Mesodermal cell (in vitro differentiated cells): ENCODE results near the gene PCBP3.

ENCODE experiments used
- H3K27ac ChIP-seq: 2 replicates; pipeline ENCODE4 v1.7.0; 2013; ENCODE audit warnings: mild to moderate bottlenecking, low read depth, low read length, moderate library complexity; ENCODE audit not compliant: severe bottlenecking
- H3K36me3 ChIP-seq: 2 replicates; pipeline ENCODE4 v1.7.1; 2013; ENCODE audit warnings: mild to moderate bottlenecking, low read length, moderate library complexity; ENCODE audit not compliant: control insufficient read depth, insufficient read depth
- H3K4me1 ChIP-seq: one replicate; pipeline ENCODE4 v1.7.1; 2013; ENCODE audit warnings: mild to moderate bottlenecking, low read length; ENCODE audit not compliant: insufficient read depth, control insufficient read depth, poor library complexity, severe bottlenecking
- H3K4me3 ChIP-seq: 2 replicates; pipeline ENCODE4 v1.7.0; 2013; ENCODE audit warnings: low read length, control low read depth, mild to moderate bottlenecking; ENCODE audit not compliant: insufficient read depth, poor library complexity, severe bottlenecking; ENCODE audit errors: extremely low read depth
- H3K9me3 ChIP-seq: 2 replicates; pipeline ENCODE4 v1.7.1; 2013; ENCODE audit warnings: mild to moderate bottlenecking, low read length, moderate library complexity; ENCODE audit not compliant: control insufficient read depth
- WGBS, 2 experiments: methylation state at CpG; one replicate each; pipeline ENCODE4 v1.1.5; 2013; ENCODE audit warnings: missing lambda C conversion rate in 2 of 2; ENCODE audit not compliant: insufficient coverage in 2 of 2; 5-methylcytosine and 5-hydroxymethylcytosine counted together

PCBP3 gene

DNA sequence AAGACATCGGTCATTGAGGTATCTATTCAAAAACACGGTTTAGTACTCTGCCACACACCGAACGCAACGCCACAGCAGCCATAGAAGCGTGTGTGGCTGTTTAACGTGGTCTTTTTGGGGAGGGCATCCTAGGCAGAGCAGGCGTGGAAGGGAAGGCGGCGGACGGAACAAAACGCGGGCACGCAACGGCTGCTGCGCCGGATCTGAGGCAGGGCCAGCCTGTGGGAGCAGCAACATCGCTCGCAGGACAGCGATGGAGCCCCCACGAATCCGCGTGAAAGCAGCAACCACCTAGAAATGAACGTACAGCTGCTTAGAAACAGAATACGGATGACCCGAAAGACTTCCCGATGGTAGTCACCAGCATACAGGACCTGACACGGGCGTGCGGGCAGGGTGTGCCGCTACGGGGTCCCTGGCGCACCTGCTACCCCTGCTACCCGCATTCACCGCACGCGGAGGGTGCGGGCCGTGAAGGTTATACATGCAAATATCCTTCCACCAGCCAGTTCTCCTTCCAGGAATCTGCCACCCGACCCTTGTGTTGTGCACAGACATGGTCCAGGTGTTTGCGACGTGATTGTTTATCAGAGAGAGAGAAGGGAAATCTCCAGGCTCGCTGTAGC lies 223.6 kb downstream of the PCBP3 start:
- Histone ChIP-seq H3K4me1 (peaks cover 22% of the 10 kb centered on the region), H3K27ac (no peak overlapping the region), H3K36me3 (no peaks in the 10 kb centered on the region), H3K9me3 (no peaks in the 10 kb centered on the region), H3K4me3 (no peak overlapping the region)
- 94 to 97% methylated on average over 42 to 43 of the region's 43 CpGs for WGBS, 2 experiments

DNA sequence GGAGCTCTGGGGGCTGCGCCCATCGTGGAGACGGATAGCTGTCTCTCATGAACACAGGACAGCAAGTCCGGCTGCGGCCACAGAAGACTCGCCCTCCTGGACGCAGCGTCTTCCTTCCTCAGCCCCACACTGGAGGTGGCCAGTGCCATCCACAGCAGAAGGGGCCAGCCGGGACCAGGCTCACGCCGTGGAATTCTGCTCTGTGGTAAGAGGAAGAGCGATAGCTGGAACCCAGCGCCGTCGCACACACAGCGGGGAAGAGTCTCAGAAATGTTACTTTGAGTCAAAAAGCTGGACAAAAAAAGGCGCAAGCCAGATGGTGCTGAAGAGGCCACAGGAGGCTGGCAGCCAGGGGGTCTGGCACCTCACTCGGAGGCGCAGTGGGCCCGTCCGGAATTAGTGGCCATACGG lies 224.2 kb downstream of the PCBP3 start:
- H3K36me3 ChIP-seq = no peaks in the 10 kb centered on the region
- 97 to 98% methylated on average over 19 to 20 of the region's 22 CpGs for WGBS, 2 experiments
- no peak overlapping the region for H3K27ac ChIP-seq
- no peaks in the 10 kb centered on the region for H3K9me3 ChIP-seq
- peaks cover 22% of the 10 kb centered on the region for H3K4me1 ChIP-seq
- H3K4me3 ChIP-seq = no peak overlapping the region

DNA sequence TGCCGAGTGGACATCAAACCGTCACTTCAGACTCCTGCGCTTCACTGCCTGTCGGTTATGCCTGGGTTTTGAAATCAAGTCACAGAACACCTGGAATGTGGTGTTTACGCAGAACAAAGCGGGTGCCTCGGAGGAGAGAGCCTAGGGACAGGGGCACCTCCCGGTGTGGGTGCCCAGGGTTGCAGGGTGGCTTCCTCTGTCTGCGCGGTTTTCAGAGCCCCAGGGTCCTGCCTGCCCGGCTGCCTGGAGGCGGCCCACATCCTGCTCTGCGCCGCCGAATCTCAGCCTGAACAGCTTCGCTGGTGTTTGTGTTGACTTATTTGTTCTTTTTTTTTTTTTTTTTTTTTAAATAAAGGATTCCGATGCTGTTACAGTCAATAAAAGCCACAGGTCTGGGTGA lies 224.6 kb downstream of the PCBP3 start:
- 95 to 97% methylated on average over 10 to 11 of the region's 17 CpGs for WGBS, 2 experiments

DNA sequence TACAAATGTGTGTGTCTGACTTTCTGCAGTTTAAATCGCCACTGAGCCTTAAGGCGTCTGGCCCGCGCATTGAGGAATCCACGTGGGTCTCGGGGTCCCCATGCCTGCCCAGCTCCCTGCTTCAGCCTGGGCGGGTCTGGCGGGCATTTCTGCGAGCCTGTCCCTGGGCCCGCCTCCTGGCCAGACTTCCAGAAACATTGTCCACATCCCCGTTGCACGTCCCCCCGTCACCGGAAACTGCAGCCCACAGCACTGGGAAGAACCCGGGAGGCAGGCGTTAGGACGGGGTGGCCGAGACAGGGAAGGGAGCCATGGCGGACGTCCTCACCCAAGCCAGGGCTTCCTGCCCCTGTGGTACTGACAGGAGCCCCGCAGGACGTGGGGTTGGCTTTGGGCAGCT lies 225.0 kb downstream of the PCBP3 start:
- Histone ChIP-seq H3K4me3 (no peak overlapping the region), H3K27ac (no peak overlapping the region), H3K4me1 (peaks cover 22% of the 10 kb centered on the region), H3K9me3 (no peaks in the 10 kb centered on the region), H3K36me3 (no peaks in the 10 kb centered on the region)
- WGBS, 2 experiments = 91 to 92% methylated on average over 20 to 22 of the region's 22 CpGs

More for the DNA sequence above, 224.6 kb downstream of the PCBP3 start:
- Histone ChIP-seq H3K4me1 (peaks cover 22% of the 10 kb centered on the region), H3K9me3 (no peaks in the 10 kb centered on the region), H3K27ac (no peak overlapping the region), H3K4me3 (no peak overlapping the region), H3K36me3 (no peaks in the 10 kb centered on the region)

DNA sequence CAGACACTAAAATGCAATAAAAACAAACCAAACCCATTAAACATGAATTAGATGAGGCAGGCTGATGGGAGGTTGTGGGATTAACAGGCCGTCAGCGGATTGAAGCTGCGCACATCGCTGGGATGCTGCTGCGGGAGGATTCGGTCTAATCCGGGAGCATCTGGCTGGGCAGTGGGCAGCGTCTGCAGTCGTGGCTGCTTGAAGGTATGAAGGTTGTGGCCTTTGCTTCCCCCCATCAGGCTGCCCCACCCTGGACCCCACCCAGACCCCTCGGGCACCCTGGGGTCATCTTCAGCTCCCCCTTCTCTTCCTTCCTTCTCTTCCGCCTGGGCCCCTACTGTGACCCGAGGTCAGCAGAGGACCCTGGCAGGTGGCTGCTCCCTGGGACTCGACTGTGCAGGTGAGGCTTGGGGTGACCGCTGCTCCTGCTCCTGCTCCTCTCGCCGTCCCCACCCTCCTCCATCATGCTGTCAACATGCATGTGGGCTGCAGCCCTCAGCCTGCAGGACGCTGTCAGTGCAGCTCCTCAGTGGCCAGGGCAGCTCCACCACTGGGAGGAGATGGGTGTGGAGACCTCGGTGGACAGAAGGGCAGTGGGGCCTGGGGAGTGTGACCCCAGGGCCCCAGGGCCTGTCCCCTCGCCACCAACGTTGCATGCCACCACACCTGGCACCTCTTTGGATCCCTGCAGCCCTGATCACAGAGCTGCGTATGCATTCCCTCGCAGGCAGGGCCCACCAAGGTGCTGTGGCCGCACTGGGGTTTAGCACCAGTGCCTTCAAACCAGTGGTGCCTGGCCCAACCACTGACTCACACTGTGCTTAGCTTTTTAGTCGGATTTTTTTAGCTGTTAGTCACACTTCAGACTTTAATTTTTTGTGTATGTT lies 225.8 kb downstream of the PCBP3 start:
- H3K27ac ChIP-seq = no peak overlapping the region
- WGBS, 2 experiments = 88 to 91% methylated on average over 12 to 18 of the region's 24 CpGs
- no peaks in the 10 kb centered on the region for H3K36me3 ChIP-seq
- peaks cover 21% of the 10 kb centered on the region for H3K4me1 ChIP-seq
- H3K9me3 ChIP-seq = no peaks in the 10 kb centered on the region
- H3K4me3 ChIP-seq = no peak overlapping the region

DNA sequence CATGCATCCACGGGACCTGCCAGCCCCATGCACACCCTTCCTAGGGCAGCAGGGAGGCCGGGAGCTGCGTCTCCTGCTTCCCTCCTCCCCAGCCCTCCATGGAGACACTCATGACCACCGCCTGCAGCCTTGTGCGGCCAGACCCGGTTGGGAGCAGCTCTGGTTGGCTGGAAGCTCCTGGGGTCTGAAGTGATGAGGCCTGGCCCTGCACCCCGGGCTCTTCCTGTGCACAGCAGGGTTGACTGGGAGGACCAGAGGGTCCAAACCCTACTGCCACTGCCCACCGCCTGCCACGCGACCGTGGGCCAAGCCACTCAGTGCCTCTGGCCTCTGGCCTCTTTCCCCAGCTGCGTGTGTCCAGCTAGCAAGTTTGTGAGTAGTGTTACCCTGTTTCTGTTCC lies 226.9 kb downstream of the PCBP3 start:
- Histone ChIP-seq H3K4me1 (peaks cover 19% of the 10 kb centered on the region), H3K4me3 (no peak overlapping the region), H3K9me3 (no peaks in the 10 kb centered on the region), H3K27ac (no peak overlapping the region), H3K36me3 (no peaks in the 10 kb centered on the region)
- 83 to 91% methylated on average over 8 of the region's 12 CpGs for WGBS, 2 experiments

DNA sequence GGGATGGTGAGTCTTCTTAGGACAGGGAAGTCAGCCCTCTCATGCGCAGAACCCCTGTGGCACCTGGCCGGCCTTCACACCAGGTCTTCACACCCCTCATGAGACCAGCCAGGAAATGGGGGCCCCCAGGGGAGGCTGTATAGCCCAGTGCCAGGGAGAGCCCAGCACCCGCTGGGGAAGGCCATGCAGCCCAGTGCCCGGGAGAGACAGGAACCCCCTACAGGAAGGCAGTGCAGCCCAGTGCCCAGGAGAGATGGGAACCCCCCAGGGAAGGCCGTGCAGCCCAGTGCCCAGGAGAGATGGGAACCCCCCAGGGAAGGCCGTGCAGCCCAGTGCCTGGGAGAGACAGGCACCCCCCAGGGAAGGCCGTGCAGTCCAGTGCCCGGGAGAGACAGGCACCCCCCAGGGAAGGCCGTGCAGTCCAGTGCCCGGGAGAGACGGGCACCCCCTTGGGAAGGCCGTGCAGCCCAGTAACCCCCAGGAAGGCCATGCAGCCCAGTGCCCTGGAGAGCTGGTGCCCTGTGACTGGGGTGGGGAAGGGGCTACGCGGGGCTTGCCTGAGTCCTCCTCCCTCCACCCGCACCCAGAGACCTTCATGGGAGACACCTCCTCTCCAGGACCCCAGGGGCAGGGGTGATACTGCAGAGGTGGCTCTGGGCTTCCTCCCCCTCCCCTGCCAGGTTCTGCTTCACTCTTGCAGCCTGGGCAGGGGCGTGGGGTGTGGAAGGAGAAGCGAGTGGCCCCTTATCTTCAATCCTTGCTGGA lies 227.5 kb downstream of the PCBP3 start:
- peaks cover 19% of the 10 kb centered on the region for H3K4me1 ChIP-seq
- H3K27ac ChIP-seq = no peak overlapping the region
- no peaks in the 10 kb centered on the region for H3K36me3 ChIP-seq
- no peaks in the 10 kb centered on the region for H3K9me3 ChIP-seq
- no peak overlapping the region for H3K4me3 ChIP-seq
- 86% methylated on average over 13 to 14 of the region's 17 CpGs for WGBS, 2 experiments

DNA sequence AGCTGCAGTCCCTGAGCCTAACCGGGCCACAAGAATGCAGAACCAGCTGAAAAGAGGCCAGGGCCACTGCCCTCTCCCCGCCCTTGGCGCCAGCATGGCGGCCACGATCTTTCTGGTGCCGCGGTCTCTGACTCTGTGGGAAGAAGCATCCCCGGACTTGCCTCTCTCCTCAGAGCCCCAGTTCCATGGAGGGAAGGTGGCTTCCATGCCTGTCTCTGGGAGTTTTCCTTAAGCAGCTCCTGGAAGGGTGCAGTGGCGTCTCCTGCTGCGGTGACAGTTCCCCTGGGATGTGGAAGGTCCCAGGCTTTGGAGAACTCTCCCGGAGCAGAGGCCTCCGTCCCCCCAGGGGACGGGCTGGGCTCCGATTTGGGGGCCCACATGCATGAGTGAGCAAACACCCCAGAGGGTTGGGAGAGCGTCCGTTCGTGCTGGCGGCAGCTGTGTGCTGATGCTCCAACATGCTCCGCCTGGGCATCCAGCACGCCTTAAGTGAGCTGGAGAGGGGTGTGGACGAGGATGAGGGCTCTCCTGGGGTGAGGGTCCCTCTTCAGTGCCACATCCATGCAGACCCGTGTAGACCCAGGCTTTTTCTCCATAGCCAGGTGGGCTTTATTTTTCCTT lies 228.2 kb downstream of the PCBP3 start:
- H3K27ac ChIP-seq = no peak overlapping the region
- no peaks in the 10 kb centered on the region for H3K9me3 ChIP-seq
- H3K4me1 ChIP-seq = peaks cover 24% of the 10 kb centered on the region
- no peaks in the 10 kb centered on the region for H3K36me3 ChIP-seq
- no peak overlapping the region for H3K4me3 ChIP-seq
- WGBS, 2 experiments = 90 to 93% methylated on average over 18 to 22 of the region's 22 CpGs

DNA sequence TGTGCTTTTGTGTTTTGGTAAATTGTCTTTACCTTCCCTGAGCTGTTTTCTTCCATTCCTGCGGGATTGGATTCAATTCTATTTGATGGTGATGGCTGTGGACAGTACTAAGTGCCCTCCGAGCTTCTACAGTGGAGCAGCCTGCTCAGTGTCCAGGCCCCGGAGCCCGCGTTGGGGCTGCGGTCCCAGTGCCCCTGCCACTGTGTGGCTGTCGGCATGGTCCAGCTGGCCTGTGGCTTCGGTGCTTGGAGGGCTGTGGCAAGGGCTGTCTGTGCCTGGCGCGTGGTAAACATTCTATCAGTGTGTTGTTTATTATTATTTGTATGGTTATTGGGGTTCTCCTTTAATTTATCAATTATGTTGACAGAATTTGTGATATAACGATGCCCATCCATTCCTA lies 228.9 kb downstream of the PCBP3 start:
- no peaks in the 10 kb centered on the region for H3K36me3 ChIP-seq
- H3K4me3 ChIP-seq = no peak overlapping the region
- peaks cover 26% of the 10 kb centered on the region for H3K4me1 ChIP-seq
- no peak overlapping the region for H3K27ac ChIP-seq
- WGBS, 2 experiments = 91 to 96% methylated on average over 7 to 8 of the region's 11 CpGs
- H3K9me3 ChIP-seq = no peaks in the 10 kb centered on the region

DNA sequence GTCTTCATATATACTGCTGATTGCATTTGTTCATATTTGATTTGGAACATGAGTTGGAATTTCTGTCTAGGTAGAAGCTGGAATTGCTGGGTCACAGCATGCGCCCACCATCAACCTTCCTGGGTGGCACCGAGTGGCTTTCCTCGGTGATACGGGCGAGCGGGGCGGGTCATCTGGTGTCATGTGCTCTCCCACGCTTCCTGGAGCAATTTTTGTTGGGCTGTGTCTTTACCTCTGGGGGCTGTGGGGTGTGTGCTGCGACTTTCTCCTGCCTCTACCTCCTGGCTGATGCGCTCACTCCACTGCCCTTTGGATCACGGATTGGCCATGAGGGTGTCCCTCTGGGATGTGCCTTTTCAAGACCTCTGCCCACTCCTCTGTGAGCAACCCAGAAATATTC lies 229.4 kb downstream of the PCBP3 start:
- WGBS, 2 experiments = 88 to 89% methylated on average over 9 to 10 of the region's 11 CpGs
- H3K36me3 ChIP-seq = no peaks in the 10 kb centered on the region
- no peak overlapping the region for H3K27ac ChIP-seq
- H3K4me3 ChIP-seq = no peak overlapping the region
- H3K9me3 ChIP-seq = no peaks in the 10 kb centered on the region
- H3K4me1 ChIP-seq = peaks cover 26% of the 10 kb centered on the region
